ENCODE data around the gene OTULIN.

DNA sequence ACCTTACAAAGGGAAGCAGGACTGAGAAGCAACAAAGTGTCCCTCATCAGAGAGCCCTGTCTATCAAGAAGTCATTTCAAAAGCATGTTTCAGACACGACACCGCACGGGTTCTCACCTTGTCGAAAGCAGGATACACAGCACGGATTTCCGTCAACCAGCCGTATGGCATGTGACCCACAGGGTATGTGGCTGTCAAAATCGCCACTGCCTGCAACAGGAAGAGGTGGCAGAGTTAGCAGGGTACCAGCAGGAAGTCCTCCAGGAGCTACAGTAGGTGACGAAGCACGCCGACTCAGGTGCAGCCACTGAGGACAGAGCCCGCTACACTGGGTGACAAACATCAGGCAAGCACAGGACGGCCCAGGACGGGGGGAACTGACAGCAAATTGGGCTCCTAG is 81.2 kb downstream of the OTULIN start:
- TF ChIP-seq PBX3 (IDR thresholded peaks at IDR 0.05): no peak
- TF ChIP-seq FOXJ3 (CRISPR knock-in tag; IDR thresholded peaks at IDR 0.05): no peak
- TF ChIP-seq NRF1 (IDR thresholded peaks at IDR 0.05; ENCODE audit: low read depth, low read length): no peak
- TF ChIP-seq CTCF (IDR thresholded peaks at IDR 0.05): no peak
- no peak for TF ChIP-seq USF1 (IDR thresholded peaks at IDR 0.05; ENCODE audit: borderline replicate concordance, low read depth)
- no peak for TF ChIP-seq POLR2AphosphoS5 (IDR thresholded peaks at IDR 0.05; ENCODE audit: low read depth, low read length)
- no peak for TF ChIP-seq YY1 (IDR thresholded peaks at IDR 0.05; ENCODE audit: low read depth)
- no peak for TF ChIP-seq SMC3 (IDR thresholded peaks at IDR 0.05; ENCODE audit: low read depth, low read length)

Measured in SK-N-SH (cell line).